H1 (cell line): Measurements from ENCODE around the gene CACNG3. TPM values are rescaled to one million over a fixed set of nuclear protein-coding genes. Genes with fewer than 3 reads are reported as not detected.

ENCODE experiments used
- CTCF ChIA-PET: fragments of 300-600 bp; sonication (Branson Sonifier 250); formaldehyde crosslinking; loops from one replicate; lab custom pipeline; 2021; ENCODE audit not compliant: partially characterized antibody; lab: Charles Lee
- POLR2A ChIA-PET: fragments of 300-600 bp; sonication (Branson Sonifier 250); formaldehyde crosslinking; loops from one replicate; lab custom pipeline; 2021; ENCODE audit warnings: inconsistent platforms; ENCODE audit not compliant: partially characterized antibody; lab: Charles Lee
- DNase-seq, 2 experiments: peaks; one replicate each; pipeline versions ENCODE4 v3.0.0 to v3.0.0-alpha.2; 2010 to 2022; ENCODE audit warnings: low spot score in 2 of 2, low read depth in 1 of 2, mixed read lengths in 1 of 2
- FAIRE-seq: peaks from 2 replicates; lab custom pipeline; 2011; peaks lifted over from hg19 to GRCh38; lab: Jason Lieb, UNC
- H2AFZ ChIP-seq: 2 replicates; pipeline ENCODE4 v1.8.1; 2012; ENCODE audit warnings: low read length, inconsistent platforms
- H2AK5ac ChIP-seq: 2 replicates; pipeline ENCODE4 v1.6.1; 2013; ENCODE audit warnings: low read depth, low read length
- H2BK120ac ChIP-seq: replicated peaks from 2 replicates; pipeline ENCODE3; 2013; ENCODE audit warnings: low read depth, low read length, inconsistent platforms
- H2BK12ac ChIP-seq: 2 replicates; pipeline ENCODE4 v1.6.1; 2013; ENCODE audit warnings: low read depth, low read length
- H2BK15ac ChIP-seq: 2 replicates; pipeline ENCODE4 v1.6.1; 2013; ENCODE audit warnings: low read length
- H2BK20ac ChIP-seq: 2 replicates; pipeline ENCODE4 v1.6.1; 2013; ENCODE audit warnings: low read length
- H2BK5ac ChIP-seq: 2 replicates; pipeline ENCODE4 v1.6.1; 2013; ENCODE audit warnings: low read depth, low read length
- H3K14ac ChIP-seq: 2 replicates; pipeline ENCODE4 v1.6.1; 2013; ENCODE audit warnings: inconsistent platforms; ENCODE audit not compliant: insufficient read length
- H3K18ac ChIP-seq: 2 replicates; pipeline ENCODE4 v1.6.1; 2013; ENCODE audit warnings: low read length; ENCODE audit errors: extremely low read depth
- H3K23ac ChIP-seq: 2 replicates; pipeline ENCODE4 v1.6.1; 2013; ENCODE audit warnings: inconsistent platforms; ENCODE audit not compliant: insufficient read length
- H3K23me2 ChIP-seq: 2 replicates; pipeline ENCODE4 v1.6.1; 2013; ENCODE audit warnings: low read depth, low read length
- H3K27ac ChIP-seq: 2 replicates; pipeline ENCODE4 v1.6.1; 2011; ENCODE audit warnings: low read depth, low read length, inconsistent platforms
- H3K27me3 ChIP-seq, 4 experiments: replicated peaks in 1 of 4; 1 replicate in 1 of 4; 2 replicates in 3 of 4; pipeline versions ENCODE4 v1.6.1 to v1.8.1; 2011 to 2013; ENCODE audit warnings: low read length in 3 of 4, mild to moderate bottlenecking in 3 of 4, inconsistent platforms in 2 of 4, mixed read lengths in 2 of 4, moderate library complexity in 1 of 4; ENCODE audit not compliant: control insufficient read depth in 3 of 4, insufficient read depth in 3 of 4; ENCODE audit errors: extremely low read depth in 1 of 4
- H3K36me3 ChIP-seq, 4 experiments: 2 replicates each; pipeline versions ENCODE4 v1.6.1 to v1.8.1; 2011 to 2013; ENCODE audit warnings: mild to moderate bottlenecking in 4 of 4, low read length in 3 of 4, moderate library complexity in 2 of 4, control low read depth in 1 of 4, inconsistent platforms in 1 of 4; ENCODE audit not compliant: insufficient read depth in 4 of 4, control insufficient read depth in 2 of 4
- H3K4ac ChIP-seq: replicated peaks from 2 replicates; pipeline ENCODE3; 2013; ENCODE audit warnings: low read length, low read depth, mixed read lengths, inconsistent platforms; ENCODE audit not compliant: insufficient read length
- H3K4me1 ChIP-seq, 4 experiments: replicated peaks in 1 of 4; 1 replicate in 1 of 4; 2 replicates in 3 of 4; pipeline versions ENCODE4 v1.6.1 to v1.8.1; 2011 to 2013; ENCODE audit warnings: low read length in 3 of 4, inconsistent platforms in 2 of 4, mixed read lengths in 1 of 4; ENCODE audit not compliant: insufficient read depth in 4 of 4, control insufficient read depth in 3 of 4
- H3K4me2 ChIP-seq, 2 experiments: 2 replicates each; pipeline versions ENCODE4 v1.6.1 to v1.8.1; 2011 to 2013; ENCODE audit warnings: low read depth in 2 of 2, low read length in 2 of 2, control low read depth in 1 of 2, inconsistent platforms in 1 of 2, mild to moderate bottlenecking in 1 of 2; ENCODE audit not compliant: insufficient read depth in 1 of 2
- H3K4me3 ChIP-seq, 4 experiments: fragments of 200-600, 300-600 bp in 1 of 4; sonication (generic), shearing (Covaris generic), sonication (Bioruptor Twin) in 1 of 4; 2 replicates each; pipeline versions ENCODE4 v1.5.1 to v1.8.1; 2011 to 2016; ENCODE audit warnings: low read length in 4 of 4, low read depth in 3 of 4, control low read depth in 2 of 4, inconsistent platforms in 2 of 4, mild to moderate bottlenecking in 2 of 4, mixed read lengths in 1 of 4, moderate library complexity in 1 of 4; ENCODE audit not compliant: insufficient read depth in 2 of 4; ENCODE audit errors: extremely low read depth in 1 of 4
- H3K56ac ChIP-seq: replicated peaks from 2 replicates; pipeline ENCODE3; 2013; ENCODE audit warnings: low read depth, mild to moderate bottlenecking, mixed read lengths, low read length, inconsistent platforms; ENCODE audit not compliant: insufficient read length
- H3K79me1 ChIP-seq: 2 replicates; pipeline ENCODE4 v1.6.1; 2013; ENCODE audit warnings: low read depth, low read length, control low read depth
- H3K79me2 ChIP-seq, 2 experiments: 2 replicates each; pipeline versions ENCODE4 v1.6.1 to v1.8.1; 2012 to 2013; ENCODE audit warnings: low read length in 2 of 2, mild to moderate bottlenecking in 2 of 2, inconsistent platforms in 1 of 2; ENCODE audit not compliant: insufficient read depth in 2 of 2, control insufficient read depth in 1 of 2
- H3K9ac ChIP-seq, 4 experiments: replicated peaks in 1 of 4; 1 replicate in 1 of 4; 2 replicates in 3 of 4; pipeline versions ENCODE4 v1.6.1 to v1.8.1; 2011 to 2013; ENCODE audit warnings: low read depth in 3 of 4, low read length in 3 of 4, control low read depth in 2 of 4, mild to moderate bottlenecking in 2 of 4, moderate library complexity in 2 of 4, inconsistent platforms in 1 of 4; ENCODE audit errors: extremely low read depth in 1 of 4
- H3K9me3 ChIP-seq, 2 experiments: 2 replicates each; pipeline versions ENCODE4 v1.6.1 to v1.8.1; 2012 to 2013; ENCODE audit warnings: mild to moderate bottlenecking in 2 of 2, moderate library complexity in 2 of 2, control low read depth in 1 of 2, inconsistent platforms in 1 of 2, low read depth in 1 of 2, low read length in 1 of 2, mixed read lengths in 1 of 2; ENCODE audit not compliant: insufficient read depth in 2 of 2
- H4K20me1 ChIP-seq, 2 experiments: replicated peaks in 1 of 2; 2 replicates each; pipeline versions ENCODE3 to v1.8.1; 2011 to 2013; ENCODE audit warnings: inconsistent platforms in 2 of 2, low read length in 2 of 2, mild to moderate bottlenecking in 1 of 2; ENCODE audit not compliant: insufficient read depth in 2 of 2, control insufficient read depth in 1 of 2
- H4K5ac ChIP-seq: 2 replicates; pipeline ENCODE4 v1.6.1; 2013; ENCODE audit warnings: low read length, low read depth, mixed read lengths, inconsistent platforms; ENCODE audit not compliant: insufficient read length
- H4K8ac ChIP-seq: 2 replicates; pipeline ENCODE4 v1.8.0; 2013; ENCODE audit warnings: mild to moderate bottlenecking, moderate library complexity, low read length, inconsistent platforms; ENCODE audit not compliant: insufficient read depth; ENCODE audit errors: extremely low read depth
- H4K91ac ChIP-seq: replicated peaks from 2 replicates; pipeline ENCODE3; 2013; ENCODE audit warnings: low read length, mixed read lengths, inconsistent platforms; ENCODE audit not compliant: insufficient read length
- CBX5 ChIP-seq: fragments of 300-800, 300-1000 bp; sonication (generic); IDR thresholded peaks from 2 replicates; pipeline ENCODE4 v1.7.1; 2016; ENCODE audit warnings: antibody characterized with exemption, low read length, low read depth
- CREB1 ChIP-seq: IDR thresholded peaks from 2 replicates; pipeline ENCODE4 v1.6.1; 2012; ENCODE audit warnings: inconsistent platforms
- CTCF ChIP-seq, 3 experiments: IDR thresholded peaks; 1 replicate in 2 of 3; 2 replicates in 1 of 3; pipeline versions ENCODE4 v1.5.1 to v1.6.1; 2011; ENCODE audit warnings: low read length in 3 of 3, mild to moderate bottlenecking in 3 of 3, inconsistent platforms in 2 of 3, low read depth in 1 of 3, moderate library complexity in 1 of 3; ENCODE audit not compliant: insufficient read depth in 1 of 3; ENCODE audit errors: control extremely low read depth in 1 of 3
- NRF1 ChIP-seq: IDR thresholded peaks from 2 replicates; pipeline ENCODE4 v1.6.1; 2011; ENCODE audit warnings: mild to moderate bottlenecking, low read depth, low read length, improper control_type of control experiment
- POLR2AphosphoS5 ChIP-seq: IDR thresholded peaks from 2 replicates; pipeline ENCODE4 v1.6.1; 2011; ENCODE audit warnings: low read depth, low read length
- RNF2 ChIP-seq: fragments of 200-900, 300-1000 bp; sonication (generic); IDR thresholded peaks from 2 replicates; pipeline ENCODE4 v1.7.1; 2016; ENCODE audit warnings: borderline replicate concordance, low read depth, mild to moderate bottlenecking, antibody characterized with exemption, low read length; ENCODE audit not compliant: poor library complexity, severe bottlenecking; ENCODE audit errors: missing control alignments
- SUZ12 ChIP-seq: fragments of 200-600 bp; sonication (generic); IDR thresholded peaks from 2 replicates; pipeline ENCODE4 v1.6.1; 2012; ENCODE audit warnings: mild to moderate bottlenecking, inconsistent platforms, low read length, moderate library complexity, mixed read lengths
- TAF1 ChIP-seq: IDR thresholded peaks from 2 replicates; pipeline ENCODE4 v1.6.1; 2011; ENCODE audit warnings: mild to moderate bottlenecking, low read depth, low read length
- TAF7 ChIP-seq: optimal IDR thresholded peaks from 2 replicates; pipeline ENCODE3; 2011; ENCODE audit warnings: low read depth, mild to moderate bottlenecking, inconsistent platforms, low read length, moderate library complexity, borderline replicate concordance
- YY1 ChIP-seq: IDR thresholded peaks from 2 replicates; pipeline ENCODE4 v1.6.1; 2011; ENCODE audit warnings: low read depth, mild to moderate bottlenecking, low read length
- WGBS, 2 experiments: shearing (Covaris generic) in 1 of 2; methylation state at CpG; one replicate each; pipeline versions ENCODE4 v1.1.6 to v1.1.7; 2013 to 2015; ENCODE audit warnings: low lambda C conversion rate in 2 of 2, mixed read lengths in 2 of 2, inconsistent platforms in 1 of 2, low coverage in 1 of 2, missing lambda C conversion rate in 1 of 2; ENCODE audit not compliant: insufficient replicate concordance in 2 of 2, insufficient coverage in 1 of 2, insufficient read length in 1 of 2; ENCODE audit errors: extremely low coverage in 1 of 2, missing lambda C conversion rate in 1 of 2; 5-methylcytosine and 5-hydroxymethylcytosine counted together
- polyA plus RNA-seq, 7 experiments: library from polyadenylated mRNA; depleted of rRNA in 3 of 7; stranded (reverse) in 5 of 7; unstranded in 2 of 7; fragments of >200 nt in 5 of 7; fragments of 200-250 nt in 2 of 7; gene quantifications; 1 replicate in 5 of 7; 2 replicates in 1 of 7; 4 replicates in 1 of 7; pipeline versions ENCODE4 v1.2.1 to v1.2.3, GENCODE V29; 2011 to 2013; ENCODE audit warnings: missing spikeins in 2 of 7, mixed read lengths in 2 of 7
- total RNA-seq: library from RNA; stranded (reverse); fragmentation: NEBNext Ultra II Directional; extraction: Animal tissue kit (Norgen Biotek cat#: 25700); gene quantifications from 2 replicates; pipeline ENCODE4 v1.2.1, GENCODE V29; 2021

Gene CACNG3
- total and polyA plus RNA-seq, 2 of the 8 experiments (the other 6 are each of a cell fraction or from before 2014, with no cell fraction given): 0.12 TPM; not detected in 1

GRCh38 chr16:24298548-24299167 lies 42.5 kb downstream of the CACNG3 start:
- H3K56ac ChIP-seq: no peak overlapping the region
- H4K5ac ChIP-seq: no peak overlapping the region
- no peak overlapping the region for H3K4me2 ChIP-seq
- H3K4ac ChIP-seq: no peak overlapping the region
- H3K14ac ChIP-seq: no peak overlapping the region
- no peak overlapping the region for H4K8ac ChIP-seq
- H2AK5ac ChIP-seq: no peak overlapping the region
- no peaks in the 10 kb centered on the region; the same call in 1 of the 2 replicates for H3K23me2 ChIP-seq
- no peak overlapping the region for H2BK20ac ChIP-seq
- no peaks in the 10 kb centered on the region for H4K20me1 ChIP-seq
- DNase-seq (no peak), FAIRE-seq (no peak)
- CTCF ChIA-PET: no interaction called here
- H3K4me3 ChIP-seq: no peak overlapping the region
- H2BK12ac ChIP-seq: no peak overlapping the region
- H3K9ac ChIP-seq: no peak overlapping the region
- H3K4me1 ChIP-seq: no peaks in the 10 kb centered on the region
- H2BK120ac ChIP-seq: no peak overlapping the region
- H3K23ac ChIP-seq: no peak overlapping the region
- POLR2A ChIA-PET: no interaction called here
- no peak overlapping the region for H4K91ac ChIP-seq
- H2BK5ac ChIP-seq: no peak overlapping the region
- WGBS, 2 experiments: 79% methylated on average over 5 of the region's 5 CpGs; no CpG with 5 or more reads in 1 of the 2 experiments
- no peaks in the 10 kb centered on the region for H3K79me2 ChIP-seq
- H3K27ac ChIP-seq: no peak overlapping the region
- H2BK15ac ChIP-seq: no peak overlapping the region
- H3K27me3 ChIP-seq: no peaks in the 10 kb centered on the region
- H3K9me3 ChIP-seq: no peaks in the 10 kb centered on the region
- no peaks in the 10 kb centered on the region for H3K36me3 ChIP-seq
- no peaks in the 10 kb centered on the region for H3K79me1 ChIP-seq
- H2AFZ ChIP-seq: no peak overlapping the region
- H3K18ac ChIP-seq: no peak overlapping the region
- TF ChIP-seq RNF2 (no peak), TAF1 (no peak), CTCF (IDR thresholded peaks at IDR 0.05; ENCODE audit: control extremely low read depth in 1 of 3, insufficient read depth in 1 of 3, low read depth in 1 of 3, low read length in 3 of 3) (no peak), CBX5 (no peak), CREB1 (no peak), NRF1 (no peak), POLR2AphosphoS5 (no peak), SUZ12 (no peak), TAF7 (no peak), YY1 (no peak)
